ENCODE results near the gene RBL2. TPM values are rescaled to one million over a fixed set of nuclear protein-coding genes. Genes with fewer than 3 reads are reported as not detected.

Gene RBL2
- total and polyA plus RNA-seq, 2 of the 13 experiments (the other 11 are each of a cell fraction or from before 2014, with no cell fraction given), result 41.2 to 60.9 TPM

- no peak for TF ChIP-seq SP140L (CRISPR knock-in tag; IDR thresholded peaks at IDR 0.05; ENCODE audit: borderline replicate concordance)
- no peak for TF ChIP-seq AKNA (CRISPR knock-in tag; IDR thresholded peaks at IDR 0.05; ENCODE audit: borderline replicate concordance)
- peak; percentile 54; the same call in 1 of the 2 replicates for TF ChIP-seq ZBTB43 (CRISPR knock-in tag; conservative IDR thresholded peaks at IDR 0.05)
- TF ChIP-seq SIN3B (IDR thresholded peaks at IDR 0.05; ENCODE audit: low read length), result no peak
- peak; percentile 34 for TF ChIP-seq ZBTB26 (CRISPR knock-in tag; IDR thresholded peaks at IDR 0.05; ENCODE audit: borderline replicate concordance)
- TF ChIP-seq TOE1 (CRISPR knock-in tag; IDR thresholded peaks at IDR 0.05), result no peak
- TF ChIP-seq ZNF616 (CRISPR knock-in tag; IDR thresholded peaks at IDR 0.05; ENCODE audit: low read depth), result no peak; the same call in 1 of the 2 replicates
- peak; percentile 54; the same call in 1 of the 2 replicates for TF ChIP-seq THAP7 (CRISPR knock-in tag; IDR thresholded peaks at IDR 0.05)
- no peak for TF ChIP-seq ZNF30 (CRISPR knock-in tag; IDR thresholded peaks at IDR 0.05)
- TF ChIP-seq ZNF232 (CRISPR knock-in tag; IDR thresholded peaks at IDR 0.05; ENCODE audit: borderline replicate concordance), result no peak
- TF ChIP-seq BCL6 (CRISPR knock-in tag; IDR thresholded peaks at IDR 0.05), result no peak
- no peak for TF ChIP-seq ZEB1 (IDR thresholded peaks at IDR 0.05; ENCODE audit: insufficient replicate concordance, low read depth)
- TF ChIP-seq RBM22 (optimal IDR thresholded peaks at IDR 0.05; ENCODE audit: low read length), result no peak
- no peak for TF ChIP-seq BHLHE40 (IDR thresholded peaks at IDR 0.05; ENCODE audit: low read length)
- no peak for TF ChIP-seq ZNF749 (CRISPR knock-in tag; IDR thresholded peaks at IDR 0.05; ENCODE audit: borderline replicate concordance)
- no peak for TF ChIP-seq KDM1A (CRISPR knock-in tag; IDR thresholded peaks at IDR 0.05)
- peak; percentile 32; the same call in 1 of the 2 replicates for TF ChIP-seq TFAP4 (IDR thresholded peaks at IDR 0.05; ENCODE audit: borderline replicate concordance, low read depth)
- no peak for TF ChIP-seq ZNF747 (CRISPR knock-in tag; IDR thresholded peaks at IDR 0.05; ENCODE audit: borderline replicate concordance)
- TF ChIP-seq NFKBIZ (CRISPR knock-in tag; IDR thresholded peaks at IDR 0.05), result no peak; the same call in 1 of the 2 replicates
- TF ChIP-seq ARNT2 (CRISPR knock-in tag; IDR thresholded peaks at IDR 0.05; ENCODE audit: low read depth), result peak; percentile 82
These were observed 68.3 kb downstream of the RBL2 start, which contains the start of gene AKTIP (continued) for GRCh38 chr16:53502331-53503269.

Measured in HepG2 (cell line).